Measurements from ENCODE around the gene CLPX.
A peak's percentile ranks its signal among the peaks of the same experiment; 100 is the strongest.
"Not testable (repeated sequence)": the region's sequence is repeated elsewhere in the genome, so short reads cannot be mapped to it uniquely, and the experiment has no call there.

CLPX gene

DNA sequence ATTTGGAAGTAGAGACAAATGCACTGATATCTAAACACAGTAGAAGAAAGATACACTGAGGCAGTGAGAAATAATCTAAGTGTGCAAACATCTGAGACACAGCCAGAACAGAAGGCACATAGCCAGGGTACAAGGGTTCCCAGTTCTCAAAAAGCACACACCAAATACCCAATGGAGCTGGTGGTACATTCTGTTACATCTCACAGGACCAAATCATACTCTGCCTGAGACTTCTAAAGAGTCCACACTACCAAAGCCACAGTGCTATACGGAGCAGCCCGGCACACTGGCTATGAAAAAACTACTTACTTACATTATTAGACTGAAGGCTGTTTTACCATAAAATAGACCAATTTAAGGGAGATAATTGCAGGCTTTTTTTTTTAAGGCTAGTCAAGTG, 19.3 kb downstream of the CLPX start:
- no peak for DNase-seq

GRCh38 chr15:65164139-65164538, 21.0 kb downstream of the CLPX start:
- DNase-seq, result no peak

DNA sequence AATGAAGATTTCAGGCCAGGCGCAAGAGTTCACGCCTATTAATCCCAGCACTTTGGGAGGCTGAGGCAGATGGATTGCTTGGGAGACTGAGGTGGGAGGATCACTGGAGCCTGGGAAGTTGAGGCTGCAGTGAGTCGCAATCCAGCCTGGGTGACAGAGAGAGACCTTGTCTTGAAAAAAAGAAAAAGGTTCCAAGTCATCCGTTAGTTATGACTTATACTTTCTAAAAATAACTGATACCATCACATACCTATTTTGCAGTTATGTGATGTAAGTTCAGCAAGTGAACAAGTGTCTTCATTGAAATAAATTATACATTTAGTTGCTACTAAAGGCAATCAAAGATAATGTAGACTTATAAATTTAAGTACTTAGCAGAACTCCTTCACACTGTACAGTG, 22.1 kb downstream of the CLPX start:
- no peak for DNase-seq

GRCh38 chr15:65156692-65157091, 28.4 kb downstream of the CLPX start:
- DNase-seq, result no peak

DNA sequence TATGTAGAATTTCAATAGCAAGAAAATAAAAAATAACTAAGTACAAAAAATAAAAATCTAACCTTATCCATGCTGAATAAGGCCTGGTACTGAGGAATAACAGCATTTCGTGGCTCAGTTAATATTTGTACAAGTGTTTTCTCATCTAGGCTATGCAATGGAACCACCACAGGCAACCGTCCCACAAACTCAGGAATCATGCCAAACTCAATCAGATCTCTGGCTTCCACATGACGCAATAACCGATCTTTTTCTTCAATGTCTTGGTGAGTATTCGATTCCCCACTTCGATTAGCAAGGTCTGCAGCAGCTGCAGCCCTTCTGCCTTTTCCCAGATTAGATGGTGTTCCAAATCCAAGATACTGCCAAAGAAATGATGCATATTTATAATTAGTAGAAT, 30.4 kb downstream of the CLPX start:
- no peak for DNase-seq

- DNase-seq, result no peak
Measured at GRCh38 chr15:65147902-65148301, 37.2 kb downstream of the CLPX start.

DNA sequence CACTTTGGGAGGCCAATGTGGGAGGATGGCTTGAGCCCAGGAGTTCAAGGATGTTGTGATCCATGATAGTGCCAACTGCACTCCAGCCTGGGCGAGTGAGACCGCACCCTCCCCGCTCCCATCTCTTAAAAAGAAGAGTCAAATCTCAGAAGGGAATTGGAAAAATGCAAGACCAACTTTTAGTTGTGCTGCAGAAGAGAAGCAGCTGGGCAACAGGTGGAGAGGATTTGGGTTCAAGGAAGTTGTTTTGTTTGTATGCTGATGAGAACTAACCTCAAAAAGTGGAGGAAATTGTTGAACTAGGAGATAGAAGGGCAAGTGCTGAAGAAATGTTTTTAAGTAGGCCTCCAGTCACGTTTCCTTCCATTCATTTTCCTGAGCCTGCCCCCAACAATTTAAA, 38.7 kb downstream of the CLPX start:
- no peak for DNase-seq

- DNase-seq, result not testable (repeated sequence)
Measured at GRCh38 chr15:65138631-65139030, 46.5 kb downstream of the CLPX start.

DNA sequence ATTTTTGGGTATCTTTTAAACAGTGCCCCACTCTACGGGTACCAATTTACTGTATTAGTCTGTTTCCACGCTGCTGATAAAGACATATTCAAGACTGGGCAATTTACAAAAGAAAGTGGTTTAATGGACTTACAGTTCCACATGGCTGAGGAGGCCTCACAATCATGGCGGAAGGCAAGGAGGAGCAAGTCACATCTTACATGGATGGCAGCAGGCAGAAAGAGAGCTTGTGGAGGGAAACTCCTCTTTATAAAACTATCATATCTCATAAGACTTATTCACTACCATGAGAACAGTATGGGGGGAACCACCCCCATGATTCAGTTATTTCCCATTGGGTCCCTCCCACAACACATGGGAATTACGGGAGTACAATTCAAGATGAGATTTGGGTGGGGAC, 47.2 kb downstream of the CLPX start:
- DNase-seq, result not testable (repeated sequence)

GRCh38 chr15:65137089-65137488, 48.1 kb downstream of the CLPX start:
- not testable (repeated sequence) for DNase-seq

DNA sequence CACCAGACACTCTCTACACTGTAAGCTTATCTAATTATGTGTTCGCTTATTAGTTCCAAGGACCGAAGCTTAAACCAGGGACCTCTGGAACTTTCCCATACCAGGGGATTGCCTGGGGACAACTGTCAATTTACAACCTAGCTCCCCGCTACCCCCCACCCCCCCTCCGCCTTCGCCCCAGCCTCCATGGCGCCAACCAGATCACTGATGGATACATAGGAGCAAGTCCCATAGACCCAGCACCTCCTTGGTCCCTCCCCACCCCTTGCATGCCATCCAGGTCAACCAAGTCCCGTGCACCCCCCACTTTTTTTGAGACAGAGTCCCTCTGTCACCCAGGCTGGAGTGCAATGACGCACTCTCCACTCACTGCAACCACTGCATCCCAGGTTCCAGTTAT, 50.6 kb downstream of the CLPX start:
- no peak for DNase-seq

DNA sequence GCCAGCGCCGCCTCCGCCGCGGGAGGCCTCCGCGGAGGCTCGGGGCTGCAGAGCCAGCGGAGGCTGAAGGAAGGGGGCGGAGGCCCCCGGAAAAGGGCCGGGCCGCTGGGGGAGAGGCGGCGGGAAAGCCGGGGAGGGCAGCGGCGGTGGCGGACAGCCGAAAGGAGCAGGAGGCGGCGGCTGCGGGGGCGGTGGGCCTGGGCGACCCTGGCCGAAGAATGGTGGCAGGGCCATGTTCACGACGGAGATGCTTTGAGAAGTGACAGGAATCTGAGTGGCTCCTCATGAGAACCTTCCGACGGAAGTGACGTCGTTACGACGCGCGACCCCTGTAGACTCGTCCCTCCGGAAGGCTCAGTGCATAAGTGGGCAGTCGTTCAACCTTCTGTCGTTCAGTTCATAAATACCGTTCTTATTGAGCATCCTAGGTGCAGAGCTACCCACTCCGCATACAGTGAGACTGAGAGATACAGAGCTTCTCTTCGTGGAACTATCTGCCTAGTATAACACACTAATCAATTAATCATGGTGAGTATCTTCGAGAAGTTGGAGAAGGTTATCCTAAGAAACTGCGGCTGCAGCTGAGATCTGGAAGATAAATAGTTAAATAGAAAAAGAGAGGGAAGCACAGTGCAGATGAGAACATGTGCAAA, 51.5 kb downstream of the CLPX start, which contains the start of gene PDCD7:
Gene PDCD7 (minus strand): TSS at position 261 of the 653 bp plus-strand sequence. CDS start 27 bp downstream, at position 234.
- DNase-seq, result peak; percentile 98

DNA sequence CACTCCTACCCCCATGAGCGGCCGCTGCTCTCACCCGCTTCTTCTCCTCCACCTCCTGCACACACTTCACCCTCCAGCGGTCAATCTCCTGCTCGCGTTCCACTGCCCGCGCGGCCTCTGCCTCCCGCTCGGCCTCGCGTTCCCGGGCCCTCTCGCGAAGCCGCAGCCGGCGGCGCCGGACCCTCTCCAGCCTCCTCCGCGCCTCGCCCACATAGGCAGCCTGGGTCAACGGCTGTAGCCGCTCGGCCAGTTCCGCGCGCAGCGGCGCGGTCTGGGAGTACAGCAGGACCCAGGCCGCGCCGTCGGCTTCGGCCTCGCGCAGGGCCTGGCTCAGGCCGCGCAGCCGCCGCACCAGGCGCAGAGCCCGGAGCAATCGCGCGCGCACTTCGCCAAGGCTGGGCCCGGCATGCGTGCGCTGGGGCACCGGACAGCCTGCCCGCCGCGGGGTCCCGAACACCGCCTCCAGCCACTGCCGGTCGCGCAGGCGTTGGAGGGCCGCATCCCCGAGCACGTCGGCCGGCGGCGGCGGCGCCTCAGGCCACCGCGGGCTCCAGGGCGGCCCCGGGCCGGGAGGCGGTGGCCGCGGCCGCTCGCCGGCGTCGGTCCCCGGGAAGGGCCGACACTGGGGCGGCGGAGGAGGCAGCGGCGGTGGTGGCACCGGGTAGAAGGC, 52.1 kb downstream of the CLPX start:
- peak; percentile 72 for DNase-seq

- no peak for DNase-seq
Measured at GRCh38 chr15:65130941-65131340, 54.2 kb downstream of the CLPX start.

DNA sequence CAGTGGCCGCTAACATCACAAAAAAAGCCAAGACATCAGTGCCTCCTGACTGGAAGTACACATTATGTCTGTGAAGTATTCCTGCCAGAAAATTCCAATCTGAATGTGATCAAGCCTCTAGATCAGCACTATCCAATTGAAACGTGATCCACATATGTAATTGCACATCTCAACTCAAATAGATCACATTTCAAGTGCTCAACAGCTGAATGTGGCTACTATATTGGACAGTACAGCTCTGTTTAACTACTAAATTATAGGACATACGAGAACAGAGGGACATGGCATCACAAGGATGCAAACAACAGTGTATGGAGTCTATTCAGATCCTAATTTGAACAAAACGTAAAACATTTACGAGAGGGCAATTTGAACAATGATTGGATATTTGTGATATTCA, 69.6 kb downstream of the CLPX start:
- peak; percentile 15 for DNase-seq

DNA sequence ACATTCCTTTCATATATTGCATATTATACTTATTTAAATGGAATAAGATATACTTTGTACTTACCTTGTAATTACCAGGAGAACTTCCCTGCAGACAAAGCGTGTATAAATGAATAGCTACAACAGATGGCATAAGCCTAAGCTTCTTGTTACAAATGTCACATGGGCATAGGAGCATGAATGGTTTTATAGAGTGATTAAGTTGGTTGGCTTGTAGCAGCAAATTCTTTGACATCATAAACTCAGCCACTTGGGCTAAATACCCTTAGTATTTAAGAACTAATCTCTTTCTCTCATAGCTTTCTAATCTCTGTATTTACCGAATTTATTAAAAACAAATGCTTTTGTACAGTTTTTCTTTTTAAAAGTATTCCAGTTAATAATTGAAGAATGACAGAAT, 70.1 kb downstream of the CLPX start, which contains the start of gene UBAP1L:
Gene UBAP1L (minus strand): TSS at position 115 of the 400 bp plus-strand sequence. CDS start 8,985 bp downstream, outside the sequence.
- DNase-seq, result peak; percentile 27

DNA sequence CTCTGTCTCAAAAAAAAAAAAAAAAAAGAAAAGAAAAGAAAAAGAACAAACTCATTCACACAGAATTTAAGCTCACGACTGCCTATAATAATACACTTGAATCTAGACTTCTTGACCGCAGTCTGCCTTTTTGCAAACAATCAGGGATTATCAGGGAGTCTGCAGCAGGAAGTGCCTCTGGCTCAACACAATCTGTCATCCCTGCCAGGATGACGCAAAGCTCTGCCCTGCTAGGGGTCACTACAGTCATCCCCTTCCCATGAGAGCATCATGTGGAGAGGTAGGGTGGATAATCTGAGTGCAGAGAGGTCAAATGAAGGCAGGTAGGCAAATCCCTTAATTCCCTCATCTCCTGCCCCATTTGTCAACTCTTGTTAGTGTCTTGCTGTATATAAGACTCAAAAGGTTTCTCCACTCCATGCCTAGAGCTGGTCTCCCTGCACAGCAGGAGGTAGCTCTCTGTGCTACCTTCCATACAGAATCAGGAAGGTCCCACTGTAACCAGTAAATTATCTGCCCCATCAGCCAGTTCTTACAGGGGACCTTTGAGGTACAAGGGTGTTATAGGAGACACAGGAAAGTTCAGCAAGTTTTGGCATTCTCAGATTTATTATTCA, 74.4 kb downstream of the CLPX start:
- peak; percentile 47 for DNase-seq

DNA sequence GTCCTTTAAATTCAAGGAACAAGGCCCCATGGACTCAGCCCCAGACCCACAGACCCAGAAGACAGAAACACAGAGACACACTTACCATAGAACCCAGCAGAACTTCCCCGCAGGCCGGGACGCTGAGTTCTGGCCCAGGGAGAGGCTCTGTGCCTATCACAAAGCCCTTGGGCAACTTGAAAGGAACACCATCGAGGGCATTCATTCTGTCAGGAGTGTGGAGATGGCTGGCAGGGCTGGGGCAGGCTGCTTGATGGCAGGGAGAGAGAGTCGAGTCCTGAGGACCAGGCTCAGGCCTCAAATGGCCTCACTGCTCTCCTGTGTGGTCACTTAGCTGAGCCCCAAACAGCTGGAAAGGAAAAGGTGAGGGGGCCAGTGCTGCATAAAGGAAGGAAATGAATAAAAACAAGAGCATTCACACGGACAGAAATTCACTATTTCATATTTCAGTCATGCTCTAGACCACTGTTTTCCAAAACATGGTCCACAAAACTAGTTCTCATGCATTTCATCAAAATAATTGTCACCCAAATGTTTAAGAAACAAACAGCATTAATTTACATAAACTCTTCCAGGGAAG, 79.0 kb downstream of the CLPX start:
- DNase-seq, result no peak

DNA sequence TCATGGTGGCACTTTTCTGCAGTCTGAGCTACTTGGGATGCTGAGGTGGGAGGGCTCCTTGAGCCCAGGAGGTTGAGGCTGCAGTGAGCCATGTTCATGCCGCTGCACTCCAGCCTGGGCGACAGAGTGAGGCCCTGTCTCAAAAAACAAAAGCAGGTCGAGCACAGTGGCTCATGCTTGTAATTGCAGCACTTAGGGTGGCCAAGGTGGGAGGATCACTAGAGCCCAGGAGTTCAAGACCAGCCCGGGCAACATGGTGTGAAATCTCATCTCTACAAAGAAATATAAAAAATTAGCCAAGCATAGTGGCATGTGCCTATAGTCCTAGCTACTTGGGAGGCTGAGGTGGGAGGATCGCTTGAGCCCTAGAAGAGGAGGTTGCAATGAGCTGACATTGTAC, 80.1 kb downstream of the CLPX start:
- no peak for DNase-seq

DNA sequence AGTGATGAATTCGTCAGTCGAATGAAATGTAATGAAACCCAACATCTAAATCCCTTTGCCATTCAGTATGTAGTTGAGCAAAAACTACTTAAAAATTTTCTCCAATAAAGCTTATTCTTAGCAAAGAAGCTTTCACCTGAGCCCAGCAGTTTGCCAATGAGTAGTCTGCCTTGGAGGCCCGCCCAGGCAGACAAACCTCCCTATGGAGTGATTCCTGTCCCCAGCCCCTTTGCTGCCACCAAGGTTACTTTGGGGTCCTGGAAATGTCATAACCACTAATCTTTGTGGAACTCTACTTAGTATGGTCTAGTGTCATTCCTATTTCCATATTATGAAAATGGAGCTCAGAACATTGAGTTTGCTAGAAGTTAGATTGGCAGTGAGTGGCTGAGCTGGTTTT, 82.2 kb downstream of the CLPX start:
- no peak for DNase-seq

DNA sequence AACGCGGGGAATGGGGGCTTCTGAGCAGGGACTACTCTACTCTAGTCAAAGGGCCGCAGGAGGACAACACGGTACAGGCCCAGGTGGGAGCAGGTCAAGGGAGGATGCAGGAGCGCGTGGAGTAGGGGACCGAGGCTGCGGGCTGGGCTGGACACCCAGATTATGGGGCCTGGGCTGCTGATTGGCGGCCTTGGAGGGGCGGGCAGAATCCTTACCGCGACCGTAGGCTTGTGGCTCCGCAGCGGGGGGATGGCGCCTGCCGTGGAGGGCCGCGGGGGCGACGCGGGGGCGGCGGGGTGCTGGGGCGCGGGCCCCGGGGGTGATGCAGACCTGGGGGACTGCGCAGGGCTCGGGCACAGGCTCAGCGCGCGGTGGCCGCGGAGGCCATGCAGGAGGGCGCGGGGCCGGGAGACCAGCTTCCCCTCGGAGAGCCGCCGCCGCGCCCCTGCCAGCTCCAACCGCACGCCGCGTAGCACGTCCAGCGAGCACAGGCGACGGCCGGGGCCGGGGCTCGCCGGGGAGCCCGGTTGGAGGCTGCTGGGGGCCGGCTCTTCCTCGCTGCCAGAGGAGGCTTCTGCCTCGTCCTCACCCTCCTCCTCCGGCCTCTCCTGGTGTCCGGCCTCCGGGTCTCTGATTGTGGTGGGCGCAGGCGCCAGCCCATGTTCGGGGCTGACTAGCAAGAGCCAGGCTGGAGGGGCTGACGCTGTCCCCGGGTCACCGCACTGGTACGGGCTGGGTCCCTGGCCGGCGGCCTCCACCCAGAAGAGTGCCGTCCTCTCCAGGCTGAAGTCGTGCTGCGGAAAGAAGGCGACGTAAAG, 83.0 kb downstream of the CLPX start:
- peak; percentile 35 for DNase-seq

GRCh38 chr15:65101411-65101890, 83.7 kb downstream of the CLPX start:
- peak; percentile 95 for DNase-seq

DNA sequence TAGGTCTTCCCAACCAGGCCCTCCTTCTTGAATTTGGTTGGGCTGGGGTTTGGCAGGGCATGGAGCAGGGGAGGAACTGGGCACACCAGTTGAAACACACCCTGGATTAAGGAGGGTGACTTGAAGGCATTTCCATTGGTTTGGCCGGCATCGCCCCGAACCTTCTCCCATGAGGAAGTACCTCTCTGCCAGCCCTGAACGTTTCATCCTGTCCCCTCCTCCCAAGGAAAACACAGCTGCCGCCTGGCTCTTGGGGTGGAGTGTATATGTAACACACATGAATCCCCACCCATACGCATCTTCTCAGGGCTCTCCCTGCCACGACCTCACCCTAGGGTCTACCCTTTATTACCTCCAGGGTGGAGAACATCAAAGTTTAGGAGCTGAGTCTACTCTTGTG, 84.7 kb downstream of the CLPX start:
- no peak for DNase-seq

Data from eye (tissue), 1 donor.